ENCODE measurements around the gene LRRC53. TPM values are rescaled to one million over a fixed set of nuclear protein-coding genes. Genes with fewer than 3 reads are reported as not detected.

Gene LRRC53
- total and polyA plus RNA-seq, 2 of the 8 experiments (the other 6 are each of a cell fraction or from before 2014, with no cell fraction given): not detected

DNA sequence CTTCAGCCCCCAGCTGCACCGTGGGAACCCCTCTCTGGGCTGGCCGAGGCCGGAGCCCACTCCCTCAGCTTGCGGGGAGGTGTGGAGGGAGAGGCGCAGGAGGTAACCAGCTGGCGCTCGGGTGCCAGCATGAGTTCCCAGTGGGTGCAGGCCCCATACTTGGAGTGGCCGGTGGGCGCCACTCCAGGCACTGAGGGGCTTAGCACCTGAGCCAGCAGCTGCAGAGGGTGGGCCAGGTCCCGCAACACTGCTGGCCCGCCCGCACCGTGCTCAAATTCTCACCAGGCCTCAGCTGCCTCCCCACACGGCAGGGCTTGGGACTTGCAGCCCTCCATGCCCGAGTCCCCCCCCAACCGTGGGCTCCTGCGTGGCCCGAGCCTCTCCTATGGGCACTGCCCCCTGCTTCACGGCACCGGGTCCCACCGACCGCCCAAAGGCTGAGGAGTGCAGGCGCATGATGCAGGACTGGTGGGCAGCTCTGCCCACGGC is 47.2 kb downstream of the LRRC53 start:
- Histone ChIP-seq H3K18ac (ENCODE audit: extremely low read depth, low read length) (no peak overlapping the region), H2BK12ac (ENCODE audit: low read depth, low read length) (no peak overlapping the region), H4K20me1 (replicated peaks in 1 of 2; ENCODE audit: control insufficient read depth in 1 of 2, insufficient read depth in 2 of 2, low read length in 2 of 2) (no peaks in the 10 kb centered on the region), H3K27me3 (replicated peaks in 1 of 4; ENCODE audit: control insufficient read depth in 3 of 4, extremely low read depth in 1 of 4, insufficient read depth in 3 of 4, low read length in 3 of 4) (no peaks in the 10 kb centered on the region), H3K4ac (replicated peaks; ENCODE audit: insufficient read length, low read depth, low read length) (no peak overlapping the region), H2BK5ac (ENCODE audit: low read depth, low read length) (no peak overlapping the region), H3K23me2 (ENCODE audit: low read depth, low read length) (no peaks in the 10 kb centered on the region), H2BK20ac (ENCODE audit: low read length) (no peak overlapping the region), H3K36me3 (ENCODE audit: control insufficient read depth in 2 of 4, insufficient read depth in 4 of 4, low read length in 3 of 4) (no peaks in the 10 kb centered on the region), H3K4me1 (replicated peaks in 1 of 4; ENCODE audit: control insufficient read depth in 3 of 4, insufficient read depth in 4 of 4, low read length in 3 of 4) (no peaks in the 10 kb centered on the region; a peak in 1 of 7 replicates), H4K8ac (ENCODE audit: extremely low read depth, insufficient read depth, low read length) (no peak overlapping the region), H4K91ac (replicated peaks; ENCODE audit: insufficient read length, low read length) (no peak overlapping the region), H3K79me2 (ENCODE audit: control insufficient read depth in 1 of 2, insufficient read depth in 2 of 2, low read length in 2 of 2) (no peaks in the 10 kb centered on the region), H3K79me1 (ENCODE audit: low read depth, low read length) (no peaks in the 10 kb centered on the region), H3K23ac (ENCODE audit: insufficient read length) (no peak overlapping the region), H3K9me3 (ENCODE audit: insufficient read depth in 2 of 2, low read depth in 1 of 2, low read length in 1 of 2) (peaks cover 0 to 10% of the 10 kb centered on the region in 2 experiments; a peak in 1 of 4 replicates), H3K9ac (replicated peaks in 1 of 4; ENCODE audit: extremely low read depth in 1 of 4, low read depth in 3 of 4, low read length in 3 of 4) (no peak overlapping the region), H3K27ac (ENCODE audit: low read depth, low read length) (no peak overlapping the region), H4K5ac (ENCODE audit: insufficient read length, low read depth, low read length) (no peak overlapping the region), H3K4me2 (ENCODE audit: insufficient read depth in 1 of 2, low read depth in 2 of 2, low read length in 2 of 2) (no peak overlapping the region), H2BK120ac (replicated peaks; ENCODE audit: low read depth, low read length) (no peak overlapping the region), H2BK15ac (ENCODE audit: low read length) (no peak overlapping the region), H3K14ac (ENCODE audit: insufficient read length) (no peak overlapping the region), H2AK5ac (ENCODE audit: low read depth, low read length) (no peak overlapping the region), H3K56ac (replicated peaks; ENCODE audit: insufficient read length, low read depth, low read length) (no peak overlapping the region), H2AFZ (ENCODE audit: low read length) (no peak overlapping the region), H3K4me3 (ENCODE audit: extremely low read depth in 1 of 4, insufficient read depth in 2 of 4, low read depth in 3 of 4, low read length in 4 of 4) (no peak overlapping the region)
- TF ChIP-seq CEBPB (IDR thresholded peaks at IDR 0.05; ENCODE audit: low read depth, low read length) (no peak), CHD2 (IDR thresholded peaks at IDR 0.05; ENCODE audit: low read length) (no peak), RFX5 (IDR thresholded peaks at IDR 0.05; ENCODE audit: borderline replicate concordance, low read depth, low read length) (no peak), POLR2AphosphoS5 (IDR thresholded peaks at IDR 0.05; ENCODE audit: low read depth, low read length) (no peak), CREB1 (IDR thresholded peaks at IDR 0.05) (no peak), HDAC6 (IDR thresholded peaks at IDR 0.05; ENCODE audit: low read depth, low read length) (no peak)
- TF ChIP-seq, protein P1, sequence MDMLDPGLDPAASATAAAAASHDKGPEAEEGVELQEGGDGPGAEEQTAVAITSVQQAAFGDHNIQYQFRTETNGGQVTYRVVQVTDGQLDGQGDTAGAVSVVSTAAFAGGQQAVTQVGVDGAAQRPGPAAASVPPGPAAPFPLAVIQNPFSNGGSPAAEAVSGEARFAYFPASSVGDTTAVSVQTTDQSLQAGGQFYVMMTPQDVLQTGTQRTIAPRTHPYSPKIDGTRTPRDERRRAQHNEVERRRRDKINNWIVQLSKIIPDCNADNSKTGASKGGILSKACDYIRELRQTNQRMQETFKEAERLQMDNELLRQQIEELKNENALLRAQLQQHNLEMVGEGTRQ (IDR thresholded peaks at IDR 0.05; ENCODE audit: low read length): no peak
- no peak for FAIRE-seq
- POLR2A ChIA-PET (ENCODE audit: partially characterized antibody): no interaction called here
- no peak for DNase-seq (ENCODE audit: low read depth in 1 of 2, low spot score in 2 of 2)
- 94% methylated on average over 11 of the region's 24 CpGs; no CpG with 5 or more reads in 1 of the 2 experiments for WGBS, 2 experiments (ENCODE audit: extremely low coverage in 1 of 2, insufficient coverage in 1 of 2, insufficient read length in 1 of 2, insufficient replicate concordance in 2 of 2, low coverage in 1 of 2, low lambda C conversion rate in 2 of 2, missing lambda C conversion rate in 1 of 2)
- CTCF ChIA-PET (ENCODE audit: partially characterized antibody): interaction anchor here (0.6 kb wide), 1 partner anchor 38 kb away, joined by 3 read pairs; no protein-coding TSS in a partner anchor

Data from H1 (cell line).